HT-29 (cell line): ENCODE measurements around the gene IFNL3. TPM values are rescaled to one million over a fixed set of nuclear protein-coding genes. Genes with fewer than 3 reads are reported as not detected.
"Not testable (repeated sequence)": the region's sequence is repeated elsewhere in the genome, so short reads cannot be mapped to it uniquely, and the experiment has no call there.

ENCODE experiments used
- DNase-seq: peaks from one replicate; pipeline ENCODE4 v3.0.0-alpha.2; 2015; ENCODE audit warnings: low spot score
- total RNA-seq: library from RNA; depleted of rRNA; stranded (reverse); fragments of >200 nt; shearing (Covaris generic); gene quantifications from 2 replicates; pipeline ENCODE4 v1.2.3, GENCODE V29; 2014

IFNL3 gene
- total RNA-seq, 1 experiment from 2014 or later, result not detected

DNA sequence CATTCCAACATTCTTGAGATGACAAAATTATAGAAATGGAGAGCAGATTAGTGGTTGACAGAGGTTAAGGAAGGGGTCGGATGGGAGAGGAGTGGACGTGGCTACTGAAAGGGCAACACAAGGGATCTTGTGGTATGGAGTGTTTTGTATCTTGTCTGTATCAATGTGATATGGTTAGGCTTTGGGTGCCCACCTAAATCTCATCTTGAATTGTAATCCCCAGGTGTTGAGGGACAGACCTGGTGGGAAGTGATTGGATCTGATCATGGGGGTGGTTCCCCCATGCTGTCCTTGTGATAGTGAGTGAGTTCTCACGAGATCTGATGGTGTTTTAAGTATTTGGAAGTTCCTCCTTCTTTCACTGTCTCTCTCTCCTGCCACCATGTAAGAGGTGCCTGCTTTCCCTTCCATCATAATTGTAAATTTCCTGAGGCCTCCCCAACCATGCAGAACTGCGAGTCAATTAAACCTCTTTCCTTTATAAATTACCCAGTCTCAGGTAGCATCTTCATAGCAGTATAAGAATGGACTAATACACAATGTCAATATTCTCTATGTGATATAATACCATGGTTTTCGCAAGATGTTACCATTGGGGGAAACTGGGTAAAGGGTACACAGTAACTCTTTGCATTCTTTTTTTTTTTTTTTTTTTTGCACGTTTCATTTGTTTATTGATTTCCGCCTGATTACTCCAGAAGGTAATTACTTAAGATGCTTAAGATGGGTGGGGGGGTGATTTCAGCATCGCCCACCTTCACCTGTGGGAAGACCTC lies 8.8 kb upstream of the IFNL3 start:
- DNase-seq, result no peak

DNA sequence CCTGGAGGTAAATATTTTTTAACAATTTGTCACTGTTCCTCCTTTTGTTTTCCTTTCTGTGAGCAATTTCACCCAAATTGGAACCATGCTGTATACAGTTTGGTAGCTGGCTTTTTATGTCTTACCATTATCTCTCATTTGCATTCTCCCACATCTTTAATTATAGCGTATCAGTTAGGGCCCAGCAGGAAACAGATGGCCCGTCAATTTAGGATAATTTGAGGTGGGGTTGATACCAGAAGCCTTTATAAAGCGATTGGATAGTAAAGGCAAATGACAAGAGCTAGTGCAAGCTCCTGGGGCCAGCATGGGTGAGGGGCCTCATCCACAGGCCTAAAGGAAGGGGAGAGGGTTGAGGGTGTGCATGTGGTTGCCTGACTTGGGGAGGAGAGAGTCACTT lies 7.7 kb upstream of the IFNL3 start:
- DNase-seq, result no peak

DNA sequence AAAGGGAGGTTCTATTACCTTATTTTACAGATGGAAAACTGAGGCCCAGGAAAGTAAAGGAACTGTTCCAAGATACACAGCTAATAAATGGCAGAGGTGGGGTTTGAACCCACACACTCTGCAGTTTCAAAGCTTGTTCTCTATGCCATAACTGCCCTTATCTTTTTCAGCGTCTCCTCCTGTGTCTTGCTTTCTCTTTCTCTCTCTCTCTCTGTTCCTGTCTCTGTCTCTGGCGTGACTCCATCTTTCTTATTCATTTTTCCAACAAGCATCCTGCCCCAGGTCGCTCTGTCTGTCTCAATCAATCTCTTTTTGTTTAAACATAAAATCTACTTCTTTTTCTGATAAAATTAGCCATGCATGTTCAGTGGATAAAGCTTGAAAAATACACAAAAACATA lies 7.0 kb upstream of the IFNL3 start:
- DNase-seq, result no peak

DNA sequence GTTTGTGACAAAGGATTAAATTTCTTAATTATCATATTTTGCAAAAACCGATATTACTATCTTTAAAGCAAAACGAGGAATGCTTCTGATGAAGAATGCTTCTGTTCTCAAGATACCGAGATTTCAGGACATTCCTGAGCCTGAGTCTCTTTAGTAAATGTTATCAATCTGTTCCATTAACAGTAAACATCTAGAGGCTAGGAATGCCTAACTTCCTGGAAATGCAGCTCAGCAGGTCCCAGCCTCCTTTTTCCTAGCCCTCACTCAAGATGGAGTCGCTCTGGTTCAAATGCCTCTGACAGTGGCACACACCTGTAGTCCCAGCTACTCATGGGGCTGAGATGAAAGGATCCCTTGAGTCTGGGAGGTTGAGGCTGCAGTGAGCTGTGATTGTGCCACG lies 6.3 kb upstream of the IFNL3 start:
- no peak for DNase-seq

DNA sequence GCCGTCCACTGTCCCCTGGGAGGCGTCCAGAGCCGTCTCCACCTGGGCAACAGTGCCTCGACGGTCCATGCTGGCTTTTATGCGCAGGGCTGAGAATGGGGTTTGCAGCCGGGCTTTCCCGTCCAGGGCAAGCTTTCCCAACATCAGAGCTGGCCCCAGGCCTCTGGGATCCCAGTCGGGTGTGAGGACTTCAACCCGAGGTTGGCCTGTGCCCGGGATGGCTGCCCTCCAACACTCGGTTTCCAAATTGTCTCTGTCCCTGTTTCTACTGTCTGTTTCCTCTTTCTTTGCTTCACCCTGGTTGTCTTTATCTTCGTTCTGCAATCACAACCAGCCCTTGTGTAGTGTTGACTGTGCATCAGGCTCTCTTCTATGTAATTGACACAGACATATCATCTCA lies 4.0 kb upstream of the IFNL3 start, which contains the start of gene IFNL4:
Gene IFNL4 (minus strand): TSS at position 51 of the 400 bp plus-strand sequence.
- no peak for DNase-seq

DNA sequence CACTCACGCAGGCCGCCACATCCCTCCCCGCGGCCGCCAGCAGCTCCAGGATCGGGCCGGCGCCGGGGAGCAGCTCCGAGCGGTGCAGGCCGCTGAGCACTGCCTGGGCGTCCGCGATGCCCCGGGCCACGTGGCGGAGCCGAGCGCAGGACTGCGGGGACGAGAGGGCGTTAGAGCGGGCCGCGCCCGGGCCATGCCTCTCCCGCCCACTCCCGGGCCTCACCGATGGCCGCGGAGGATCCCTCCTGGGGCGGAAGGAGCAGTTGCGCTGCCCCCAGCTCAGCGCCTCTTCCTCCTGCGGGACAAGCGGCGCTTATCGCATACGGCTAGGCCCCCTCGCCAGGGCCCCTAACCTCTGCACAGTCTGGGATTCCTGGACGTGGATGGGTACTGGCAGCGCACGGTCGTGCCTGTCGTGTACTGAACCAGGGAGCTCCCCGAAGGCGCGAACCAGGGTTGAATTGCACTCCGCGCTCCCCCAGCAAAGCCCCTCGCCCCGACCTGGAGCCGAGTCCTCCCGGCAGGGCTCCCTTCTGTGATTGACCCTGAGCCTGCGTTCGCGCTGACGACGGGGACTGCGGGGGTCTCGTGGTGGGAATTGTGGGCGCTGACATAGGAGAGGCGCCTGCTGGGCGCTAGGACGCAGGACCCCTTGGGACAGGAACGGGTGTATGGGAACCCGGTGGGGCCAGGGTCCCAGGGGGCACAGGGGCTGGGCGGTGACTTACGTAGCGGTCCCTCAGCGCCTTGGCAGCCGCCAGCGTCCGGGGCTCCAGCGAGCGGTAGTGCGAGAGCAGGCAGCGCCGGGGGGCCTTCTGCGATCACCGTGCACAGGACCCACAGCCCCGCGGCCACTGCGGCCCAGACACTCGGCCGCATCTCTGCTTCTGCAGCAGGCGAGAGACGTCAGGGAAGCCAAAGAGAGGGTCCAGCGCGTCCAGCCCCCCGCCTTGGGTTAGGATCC lies 3.2 kb upstream of the IFNL3 start:
- DNase-seq, result no peak

DNA sequence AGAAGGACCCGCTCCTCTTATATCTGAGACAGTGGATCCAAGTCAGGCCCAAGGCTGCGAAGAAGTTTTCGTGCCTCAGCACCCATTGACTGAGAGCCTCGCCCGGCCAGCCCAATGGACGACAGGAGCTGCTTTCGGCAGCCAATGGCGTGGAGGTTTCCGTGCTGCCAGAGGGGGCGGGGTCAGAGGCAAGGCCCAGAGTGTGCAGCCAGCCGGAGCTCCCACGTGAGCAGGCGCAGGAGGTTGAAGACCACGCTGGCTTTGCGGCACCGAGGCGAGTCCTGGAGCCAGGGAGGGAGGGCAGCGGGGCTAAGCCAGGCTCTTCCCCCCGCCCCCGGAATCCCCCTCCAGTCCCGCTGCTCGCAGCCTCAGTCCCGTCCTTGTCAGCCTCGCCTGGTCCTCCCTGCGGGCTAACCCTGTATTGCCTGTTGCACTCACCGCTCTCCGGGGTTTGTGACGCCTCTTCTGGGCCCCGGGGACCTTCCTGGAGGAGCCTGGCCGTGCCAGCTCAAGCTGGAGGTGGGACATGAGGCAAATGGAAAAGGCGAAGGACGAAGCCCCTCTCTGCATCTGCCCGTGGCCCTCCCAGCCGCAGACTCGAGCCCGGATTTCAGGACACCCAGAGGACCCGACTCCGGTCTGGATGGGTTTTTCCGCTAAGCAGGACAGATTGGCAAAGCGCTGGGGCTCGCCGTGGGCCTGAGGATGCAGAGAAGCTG lies 2.3 kb upstream of the IFNL3 start:
- no peak for DNase-seq

DNA sequence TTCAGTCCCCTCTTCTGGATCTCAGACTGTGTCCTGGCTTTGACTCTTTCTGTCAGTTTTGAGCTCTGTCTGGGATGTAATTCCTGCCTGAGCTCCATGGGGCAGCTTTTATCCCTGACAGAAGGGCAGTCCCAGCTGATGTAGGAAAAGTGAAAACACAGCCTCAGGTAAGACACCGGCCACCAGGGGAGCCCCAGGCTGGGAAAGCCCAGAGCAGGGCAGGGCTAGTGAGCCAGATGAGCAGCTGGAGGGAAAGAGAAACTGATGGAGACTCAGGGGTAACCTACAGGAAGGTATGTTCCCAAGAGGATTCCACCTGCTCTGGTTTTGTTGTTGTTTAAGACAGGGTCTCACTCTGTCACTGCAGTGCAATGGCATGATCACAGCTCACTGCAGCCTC lies 360 bp upstream of the IFNL3 start:
- DNase-seq, result not testable (repeated sequence)

DNA sequence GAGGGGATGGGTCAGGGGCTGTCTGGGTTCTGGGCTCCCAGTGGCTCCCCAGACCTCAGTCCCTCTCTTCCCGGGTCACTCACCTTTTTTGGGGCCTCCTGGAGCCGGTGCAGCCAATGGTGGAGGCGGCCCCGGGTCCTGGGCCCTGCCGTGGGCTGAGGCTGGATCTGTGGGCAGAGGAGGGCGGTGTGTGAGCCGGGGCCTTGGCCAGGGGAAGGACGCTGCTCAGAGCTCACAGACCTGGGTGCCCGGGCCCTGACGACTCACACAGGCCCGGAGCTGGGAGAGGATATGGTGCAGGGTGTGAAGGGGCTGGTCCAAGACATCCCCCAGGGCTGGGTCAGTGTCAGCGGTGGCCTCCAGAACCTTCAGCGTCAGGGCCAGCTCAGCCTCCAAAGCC lies 1.1 kb downstream of the IFNL3 start:
- not testable (repeated sequence) for DNase-seq

DNA sequence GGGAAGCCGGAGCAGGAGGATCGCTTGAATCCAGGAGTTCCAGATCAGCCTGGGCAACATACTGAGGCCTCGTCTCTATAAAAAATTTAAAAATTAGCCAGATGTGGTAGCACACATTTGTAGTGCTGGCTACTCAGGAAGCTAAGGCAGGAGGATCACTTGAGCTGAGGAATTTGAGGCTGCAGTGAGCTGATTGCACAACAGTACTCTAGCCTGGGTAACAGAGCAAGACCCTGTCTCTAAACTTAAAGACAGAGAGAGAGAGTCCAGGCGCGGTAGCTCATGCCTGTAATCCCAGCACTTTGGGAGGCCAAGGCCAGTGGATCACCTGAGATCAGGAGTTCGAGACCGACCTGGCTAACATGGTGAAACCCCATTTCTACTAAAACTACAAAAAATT lies 4.4 kb downstream of the IFNL3 start:
- DNase-seq, result no peak

DNA sequence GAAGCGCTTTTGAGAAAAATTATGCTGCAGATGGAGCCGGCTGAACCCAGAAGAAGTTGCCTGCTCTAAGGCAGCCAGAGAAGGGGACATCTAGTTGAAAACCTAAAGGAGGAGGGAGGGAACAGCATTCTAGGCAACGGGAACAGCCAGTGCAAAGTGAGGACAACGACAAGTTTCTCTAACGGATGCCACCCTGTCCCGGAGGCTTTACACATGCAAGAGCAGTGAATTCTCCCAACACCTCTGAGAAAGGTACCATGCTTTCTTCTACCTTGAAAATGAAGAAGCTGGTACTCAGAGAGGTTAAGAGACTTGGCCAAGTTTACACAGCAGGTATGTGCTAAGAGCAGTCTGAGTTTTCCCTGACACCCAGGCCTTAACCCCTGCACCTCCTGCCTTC lies 5.9 kb downstream of the IFNL3 start:
- no peak for DNase-seq

DNA sequence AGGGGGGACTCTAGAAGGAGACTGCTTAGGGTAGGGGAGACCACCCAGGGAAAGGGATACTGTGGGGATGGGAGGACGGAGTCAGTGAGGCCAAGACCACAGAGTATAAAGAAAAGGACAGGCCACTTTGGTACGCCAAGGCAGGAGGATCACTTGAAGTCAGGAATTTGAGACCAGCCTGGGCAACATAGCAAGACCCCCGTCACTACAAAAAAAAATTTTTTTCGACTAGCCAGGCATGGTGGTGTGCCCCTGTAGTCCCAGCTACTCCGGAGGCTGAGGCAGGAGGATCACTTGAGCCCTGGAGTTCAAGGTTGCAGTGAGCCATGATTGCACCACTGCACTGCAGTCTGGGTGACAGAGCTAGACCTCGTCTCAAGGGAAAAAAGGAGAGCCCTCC lies 6.6 kb downstream of the IFNL3 start:
- no peak for DNase-seq

DNA sequence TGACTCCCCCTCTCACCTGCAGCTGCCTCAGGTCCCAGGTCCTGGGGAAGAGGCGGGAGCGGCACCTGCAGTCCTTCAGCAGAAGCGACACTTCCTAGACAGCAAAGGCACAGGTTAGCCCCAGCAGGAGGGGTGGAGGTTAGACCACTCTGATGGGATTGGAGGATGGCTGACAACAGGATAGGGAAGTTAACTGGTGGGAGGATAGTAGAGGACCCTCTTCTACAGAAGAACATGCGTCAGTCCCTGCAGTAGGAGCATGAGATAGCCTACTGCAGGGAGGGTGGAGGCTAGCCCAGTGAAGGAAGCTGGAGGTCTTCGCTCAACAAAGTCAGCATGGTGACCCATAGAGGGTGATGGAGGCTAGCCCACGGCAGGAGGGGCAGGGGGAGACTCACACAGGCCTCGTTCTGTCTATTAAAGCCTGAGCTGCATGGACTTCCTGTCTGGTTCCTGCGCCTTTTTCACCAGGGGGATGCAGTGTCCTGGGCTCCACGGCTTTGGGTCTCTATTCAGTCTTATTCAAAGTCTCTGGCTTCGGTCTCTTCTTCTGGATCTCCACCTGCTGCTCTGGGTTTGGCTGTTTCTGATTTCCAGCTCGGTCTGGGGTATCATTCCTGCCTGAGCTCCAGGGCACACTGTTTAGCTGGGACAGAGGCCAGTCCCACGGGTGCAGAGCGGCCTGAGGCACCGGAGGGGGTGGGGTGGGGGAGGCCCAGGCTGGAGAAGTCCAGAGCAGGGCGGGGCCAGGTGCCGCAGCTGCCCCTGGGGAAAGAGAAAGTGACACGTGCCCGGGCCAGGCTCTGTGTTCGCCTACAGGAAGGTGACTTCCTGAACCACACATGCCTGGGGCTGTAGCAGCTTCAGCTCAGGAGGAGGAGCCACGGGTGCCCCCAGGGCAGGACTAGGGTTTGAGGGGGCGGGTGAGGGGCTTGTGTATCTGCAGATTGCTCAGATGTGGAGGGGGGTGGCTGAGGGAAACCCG lies 7.3 kb downstream of the IFNL3 start:
- peak; percentile 58 for DNase-seq

DNA sequence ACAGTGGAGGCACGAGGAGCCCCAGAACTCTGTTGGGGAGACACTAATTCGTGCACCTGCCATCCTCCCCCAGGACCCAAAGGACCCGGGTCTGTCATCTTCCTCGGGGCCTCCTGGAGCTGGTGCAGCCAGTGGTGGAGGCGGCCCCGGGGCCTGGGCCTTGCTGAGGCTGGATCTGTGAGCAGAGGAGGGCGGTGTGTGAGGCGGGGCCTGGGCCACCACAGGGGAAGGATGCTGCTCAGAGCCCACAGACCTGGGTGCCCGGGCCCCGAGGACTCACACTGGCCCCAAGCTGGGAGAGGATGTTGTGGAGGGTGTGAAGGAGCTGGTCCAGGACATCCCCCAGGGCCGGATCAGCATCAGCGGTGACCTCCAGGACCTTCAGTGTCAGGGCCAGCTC lies 8.3 kb downstream of the IFNL3 start:
- no peak for DNase-seq

DNA sequence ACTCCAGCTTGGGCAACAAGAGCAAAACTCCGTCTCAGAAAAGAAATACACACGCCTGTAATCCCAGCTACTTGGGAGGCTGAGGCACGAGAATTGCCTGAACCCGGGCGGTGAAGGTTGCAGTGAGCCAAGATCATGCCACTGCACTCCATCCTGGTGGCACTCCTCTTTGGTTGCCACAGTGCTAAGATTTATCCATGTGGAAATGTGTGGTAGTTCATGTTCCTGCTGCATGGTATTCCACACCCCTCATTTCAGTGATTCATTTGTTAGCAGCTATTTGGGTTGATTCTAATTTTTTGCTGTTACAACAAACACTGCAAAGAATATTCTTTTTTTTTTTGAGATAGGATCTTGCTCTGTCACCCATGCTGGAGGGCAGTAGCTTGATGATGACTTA lies 12.1 kb downstream of the IFNL3 start:
- no peak for DNase-seq

DNA sequence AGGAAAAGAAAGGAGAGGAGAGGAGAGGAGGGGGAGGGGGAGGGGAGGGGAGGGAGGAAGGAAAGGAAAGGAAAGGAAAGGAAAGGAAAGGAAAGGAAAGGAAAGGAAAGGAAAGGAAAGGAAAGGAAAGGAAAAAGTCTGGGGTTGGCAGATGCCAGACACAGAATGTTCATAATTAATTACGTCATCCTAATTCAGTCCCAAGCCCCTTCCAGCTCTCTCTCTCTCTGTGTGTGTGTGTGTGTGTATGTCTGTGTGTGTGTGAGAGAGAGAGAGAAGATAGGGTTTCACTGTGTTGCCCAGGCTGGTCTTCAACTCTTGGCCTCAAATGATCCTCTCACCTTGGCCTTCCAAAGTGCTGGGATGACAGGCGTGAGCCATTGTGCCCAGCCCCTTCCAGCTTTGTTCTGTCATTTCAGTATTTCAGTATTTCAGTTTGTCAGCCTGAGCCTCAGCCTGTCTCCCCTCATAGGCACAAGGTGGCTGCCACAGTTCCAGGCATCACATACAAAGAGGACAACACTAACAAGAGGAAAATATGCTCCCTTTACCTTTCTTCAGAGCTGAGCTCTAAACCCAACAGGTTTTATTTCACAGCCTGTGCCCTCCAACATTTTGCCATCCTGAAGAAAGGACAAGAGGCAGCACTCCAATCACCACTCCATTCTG lies 14.6 kb downstream of the IFNL3 start:
- DNase-seq, result no peak

DNA sequence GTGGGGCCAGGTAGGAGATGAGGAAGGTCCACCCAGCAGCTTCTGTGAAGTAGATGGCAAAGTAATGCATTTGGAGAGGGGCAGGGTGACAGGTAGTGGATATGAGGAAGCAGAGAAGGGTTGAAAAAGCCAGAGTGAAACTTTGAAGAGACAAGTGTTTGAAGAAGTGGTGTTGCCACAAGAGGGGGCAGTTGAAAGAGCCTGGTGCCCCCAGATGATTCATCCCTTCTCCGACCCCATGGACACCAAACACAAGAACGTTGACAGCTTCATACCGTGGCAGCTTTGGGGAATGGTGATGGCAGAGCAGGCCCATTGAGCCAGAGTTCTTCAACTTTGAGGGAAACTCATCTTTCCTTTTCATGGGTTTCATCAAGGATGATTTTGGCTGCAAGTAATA lies 19.9 kb downstream of the IFNL3 start:
- no peak for DNase-seq

DNA sequence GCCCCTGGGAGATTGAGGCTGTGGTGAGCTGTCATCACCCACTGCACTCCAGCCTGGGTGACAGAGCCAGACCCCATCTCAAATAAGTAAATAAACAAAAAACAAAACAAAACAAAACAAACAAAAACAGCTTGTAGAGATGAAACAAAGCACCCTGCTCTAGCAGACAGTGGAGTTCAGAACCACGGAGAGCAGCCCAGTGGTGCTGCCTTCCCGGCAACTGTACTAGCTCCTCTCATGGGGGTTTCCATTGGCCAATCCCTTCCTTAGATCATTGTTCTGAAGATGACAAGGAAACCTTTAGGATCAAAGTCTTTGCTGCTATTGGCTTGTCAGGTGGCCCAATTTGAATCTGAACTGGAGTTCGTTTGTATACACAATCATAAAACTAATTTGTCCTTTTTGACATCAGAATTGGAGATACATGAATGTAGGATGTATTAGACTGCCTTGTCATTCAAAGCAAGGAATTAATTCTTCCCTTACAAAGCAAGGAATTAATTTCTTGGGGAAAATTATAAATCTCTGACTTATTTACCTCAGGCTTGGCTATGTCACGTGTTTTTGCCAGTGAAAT lies 21.0 kb downstream of the IFNL3 start:
- peak; percentile 52 for DNase-seq

DNA sequence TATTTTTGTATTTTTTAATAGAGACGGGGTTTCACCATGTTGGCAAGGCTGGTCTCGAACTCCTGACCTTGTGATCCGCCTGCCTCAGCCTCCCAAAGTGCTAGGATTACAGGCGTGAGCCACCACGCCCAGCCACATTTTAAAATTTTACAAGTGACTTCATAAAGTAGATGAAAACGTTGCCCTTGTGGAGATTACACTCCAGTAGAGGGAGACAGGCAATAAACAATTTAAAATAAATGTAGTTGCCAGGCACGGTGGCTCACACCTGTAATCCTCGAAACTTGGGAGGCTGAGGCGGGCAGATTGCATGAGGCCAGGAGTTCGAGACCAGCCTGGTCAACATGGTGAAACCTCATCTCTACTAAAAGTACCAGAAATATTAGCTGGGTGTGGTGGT lies 25.7 kb downstream of the IFNL3 start:
- not testable (repeated sequence) for DNase-seq
